Mammary epithelial cell (primary cell): ENCODE measurements around the gene ABHD1.

Experiments used
- CTCF ChIP-seq, 2 donors: IDR thresholded peaks in 1 of 2; conservative IDR thresholded peaks in 1 of 2; 2 replicates each; pipeline ENCODE4 v1.5.1; 2011 to 2012; ENCODE audit warnings: inconsistent platforms in 2 of 2, low read length in 2 of 2, mild to moderate bottlenecking in 2 of 2, control low read depth in 1 of 2, low read depth in 1 of 2; ENCODE audit not compliant: insufficient read depth in 1 of 2; ENCODE audit errors: extremely low read depth in 1 of 2
- EZH2 ChIP-seq: IDR thresholded peaks from 2 replicates; pipeline ENCODE4 v1.6.1; 2012; ENCODE audit warnings: low read length, inconsistent platforms, borderline replicate concordance

- TF ChIP-seq EZH2, result no peak
- TF ChIP-seq CTCF (conservative IDR thresholded peaks at IDR 0.05 in 1 of 2, IDR thresholded peaks at IDR 0.05 in 1 of 2; ENCODE audit: extremely low read depth in 1 of 2, insufficient read depth in 1 of 2, low read depth in 1 of 2, low read length in 2 of 2), result no peak
Measured at GRCh38 chr2:27095745-27096651, 27.6 kb upstream of the ABHD1 start.
